MCF 10A (cell line): ENCODE results near the gene QSOX2. TPM values are rescaled to one million over a fixed set of nuclear protein-coding genes. Genes with fewer than 3 reads are reported as not detected.

Source experiments
- BruUV-seq: library from RNA; stranded (reverse); fragments of 400-500 nt; replicated peaks from 2 replicates; lab custom pipeline; 2021; lab: Mats Ljungman, UMichigan
- CTCF ChIA-PET: fragments of 300-600 bp; sonication (Branson Sonifier 250); formaldehyde crosslinking; extraction: SDS; loops from one replicate; lab custom pipeline; 2021; ENCODE audit warnings: antibody characterized with exemption, inconsistent platforms; lab: Yijun Ruan, JAX
- POLR2A ChIA-PET: fragments of 300-600, 350-650 bp; sonication (Branson Sonifier 250); formaldehyde crosslinking; extraction: SDS; loops from one replicate; lab custom pipeline; 2020; ENCODE audit warnings: antibody characterized with exemption, inconsistent platforms; lab: Yijun Ruan, JAX
- DNase-seq: peaks from one replicate; pipeline ENCODE4 v3.0.0-alpha.2; 2018; ENCODE audit not compliant: unreplicated experiment
- H3K27ac Mint-ChIP-seq: one replicate; pipeline ENCODE4 v1.8.0; 2022; ENCODE audit warnings: mild to moderate bottlenecking, low read depth, mixed read lengths; ENCODE audit not compliant: unreplicated experiment
- H3K27me3 Mint-ChIP-seq: one replicate; pipeline ENCODE4 v1.8.0; 2022; ENCODE audit warnings: mixed read lengths; ENCODE audit not compliant: insufficient read depth, unreplicated experiment
- H3K36me3 Mint-ChIP-seq: one replicate; pipeline ENCODE4 v1.8.0; 2022; ENCODE audit warnings: mild to moderate bottlenecking, moderate library complexity, mixed read lengths; ENCODE audit not compliant: insufficient read depth, unreplicated experiment
- H3K4me1 Mint-ChIP-seq: one replicate; pipeline ENCODE4 v1.8.0; 2022; ENCODE audit warnings: mixed read lengths; ENCODE audit not compliant: insufficient read depth, unreplicated experiment
- H3K4me3 Mint-ChIP-seq: one replicate; pipeline ENCODE4 v1.8.0; 2022; ENCODE audit warnings: mild to moderate bottlenecking, moderate library complexity, mixed read lengths; ENCODE audit not compliant: unreplicated experiment
- H3K9me3 Mint-ChIP-seq: one replicate; pipeline ENCODE4 v1.8.0; 2022; ENCODE audit warnings: mixed read lengths; ENCODE audit not compliant: unreplicated experiment
- intact Hi-C: fragments of 100-400 bp; cut with micrococcal nuclease; formaldehyde crosslinking; loops from 2 replicates; pipeline ENCODE4 v1.14.1; 2022
- total RNA-seq: library from RNA; stranded (reverse); gene quantifications from 2 replicates; pipeline ENCODE4 v1.2.3, GENCODE V29; 2022
- TF ChIP-seq, protein P1 (sequence below): fragments of 200-600 bp; IDR thresholded peaks from one replicate; pipeline ENCODE4 v1.8.0; 2022; ENCODE audit warnings: antibody characterized with exemption, mild to moderate bottlenecking; ENCODE audit not compliant: unreplicated experiment

The QSOX2 gene
- total RNA-seq, 1 experiment from 2014 or later: 27.7 TPM

DNA sequence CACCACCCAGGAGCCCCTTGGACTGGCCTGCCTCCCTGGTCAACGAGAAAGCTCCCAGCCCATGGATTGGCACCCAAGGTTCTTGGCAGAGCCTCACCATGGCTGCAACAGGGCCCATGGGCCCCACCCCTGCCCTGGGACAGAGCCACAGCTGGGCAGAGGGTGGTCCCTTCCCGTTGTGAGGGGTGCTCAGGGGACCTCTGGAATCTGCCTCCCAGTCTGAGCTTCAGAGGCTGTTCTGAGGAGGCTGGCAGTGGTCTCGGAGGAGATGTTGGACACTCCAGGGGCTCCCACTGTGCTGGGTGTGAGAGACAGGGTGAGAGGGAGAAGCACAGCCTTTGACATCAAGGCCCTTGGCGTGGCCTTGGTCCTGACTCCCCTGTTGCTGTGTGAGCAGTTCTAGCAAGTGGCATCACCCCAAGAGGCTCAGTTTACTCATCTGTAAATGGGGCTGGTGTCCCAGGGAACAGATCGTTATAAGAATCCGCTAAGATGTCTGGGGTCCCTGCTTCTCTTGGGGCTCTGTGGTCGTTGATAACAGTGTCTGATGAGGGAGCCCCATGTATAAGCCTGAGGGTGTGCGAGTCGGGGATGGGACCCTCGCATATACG, 73.7 kb downstream of the QSOX2 start:
- BruUV-seq: no TSS peak
- ChIA-PET POLR2A (no interaction called here), CTCF (interaction anchor here (0.7 to 1.7 kb wide), 3 partner anchors 56 to 367 kb away, joined by 4 to 7 read pairs (median 4); no protein-coding TSS in a partner anchor)
- Mint-ChIP-seq H3K9me3 (no peaks in the 10 kb centered on the region), H3K27me3 (peaks cover 38% of the 10 kb centered on the region), H3K4me1 (no peaks in the 10 kb centered on the region), H3K36me3 (no peaks in the 10 kb centered on the region), H3K4me3 (no peak overlapping the region), H3K27ac (no peak overlapping the region)
- TF ChIP-seq, protein P1, sequence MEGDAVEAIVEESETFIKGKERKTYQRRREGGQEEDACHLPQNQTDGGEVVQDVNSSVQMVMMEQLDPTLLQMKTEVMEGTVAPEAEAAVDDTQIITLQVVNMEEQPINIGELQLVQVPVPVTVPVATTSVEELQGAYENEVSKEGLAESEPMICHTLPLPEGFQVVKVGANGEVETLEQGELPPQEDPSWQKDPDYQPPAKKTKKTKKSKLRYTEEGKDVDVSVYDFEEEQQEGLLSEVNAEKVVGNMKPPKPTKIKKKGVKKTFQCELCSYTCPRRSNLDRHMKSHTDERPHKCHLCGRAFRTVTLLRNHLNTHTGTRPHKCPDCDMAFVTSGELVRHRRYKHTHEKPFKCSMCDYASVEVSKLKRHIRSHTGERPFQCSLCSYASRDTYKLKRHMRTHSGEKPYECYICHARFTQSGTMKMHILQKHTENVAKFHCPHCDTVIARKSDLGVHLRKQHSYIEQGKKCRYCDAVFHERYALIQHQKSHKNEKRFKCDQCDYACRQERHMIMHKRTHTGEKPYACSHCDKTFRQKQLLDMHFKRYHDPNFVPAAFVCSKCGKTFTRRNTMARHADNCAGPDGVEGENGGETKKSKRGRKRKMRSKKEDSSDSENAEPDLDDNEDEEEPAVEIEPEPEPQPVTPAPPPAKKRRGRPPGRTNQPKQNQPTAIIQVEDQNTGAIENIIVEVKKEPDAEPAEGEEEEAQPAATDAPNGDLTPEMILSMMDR: no peak
- intact Hi-C loops: no loop called here
- no peak for DNase-seq

DNA sequence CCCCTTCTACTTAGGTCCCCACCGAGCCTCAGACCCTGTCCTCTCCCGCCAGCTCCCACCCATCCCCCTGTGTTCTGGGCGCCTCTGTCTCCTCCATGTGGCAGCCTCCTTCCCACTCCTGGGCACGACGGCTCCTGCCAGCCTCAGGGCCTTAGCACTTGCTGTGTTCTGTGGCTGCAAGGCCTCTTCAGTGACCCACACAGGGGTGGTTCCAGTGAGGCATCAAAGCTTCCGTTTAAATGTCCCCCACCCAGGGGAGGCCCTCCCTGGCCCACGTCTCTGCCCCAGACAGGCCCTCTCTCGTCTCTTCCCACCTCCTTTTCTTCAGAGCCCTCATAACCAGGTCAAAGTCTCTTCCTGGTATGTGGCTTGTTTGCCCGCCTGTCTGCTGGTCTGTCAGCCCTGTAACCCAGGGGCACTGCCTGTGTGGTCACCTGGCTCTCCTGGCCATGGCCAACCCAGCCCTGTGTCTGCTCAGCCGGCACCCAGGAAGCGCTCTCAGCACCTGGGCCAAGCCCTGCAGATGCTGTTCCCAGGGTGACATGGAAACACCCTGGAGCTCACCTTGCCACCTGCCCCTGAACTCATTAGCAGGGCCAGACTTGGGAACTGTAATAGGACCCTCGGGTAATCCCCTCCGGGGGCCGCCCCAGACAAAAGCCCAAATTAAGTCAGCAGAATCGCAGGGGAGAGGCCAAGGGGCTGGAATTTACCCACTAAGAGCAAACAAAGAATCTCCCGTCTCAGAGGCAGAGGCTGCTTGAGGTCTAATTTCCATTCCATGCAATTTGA, 74.4 kb downstream of the QSOX2 start:
- DNase-seq: no peak
- H3K27ac Mint-ChIP-seq: no peak overlapping the region
- no TSS peak for BruUV-seq
- TF ChIP-seq, protein P1: no peak
- ChIA-PET POLR2A (no interaction called here), CTCF (interaction anchor here (0.6 to 1.7 kb wide), 14 partner anchors 12 to 821 kb away, joined by 3 to 7 read pairs (median 4); partner anchors contain the start of gene PAXX)
- H3K9me3 Mint-ChIP-seq: no peaks in the 10 kb centered on the region
- H3K4me3 Mint-ChIP-seq: no peak overlapping the region
- no peaks in the 10 kb centered on the region for H3K36me3 Mint-ChIP-seq
- no peaks in the 10 kb centered on the region for H3K4me1 Mint-ChIP-seq
- peaks cover 36% of the 10 kb centered on the region for H3K27me3 Mint-ChIP-seq
- intact Hi-C loops: no loop called here

DNA sequence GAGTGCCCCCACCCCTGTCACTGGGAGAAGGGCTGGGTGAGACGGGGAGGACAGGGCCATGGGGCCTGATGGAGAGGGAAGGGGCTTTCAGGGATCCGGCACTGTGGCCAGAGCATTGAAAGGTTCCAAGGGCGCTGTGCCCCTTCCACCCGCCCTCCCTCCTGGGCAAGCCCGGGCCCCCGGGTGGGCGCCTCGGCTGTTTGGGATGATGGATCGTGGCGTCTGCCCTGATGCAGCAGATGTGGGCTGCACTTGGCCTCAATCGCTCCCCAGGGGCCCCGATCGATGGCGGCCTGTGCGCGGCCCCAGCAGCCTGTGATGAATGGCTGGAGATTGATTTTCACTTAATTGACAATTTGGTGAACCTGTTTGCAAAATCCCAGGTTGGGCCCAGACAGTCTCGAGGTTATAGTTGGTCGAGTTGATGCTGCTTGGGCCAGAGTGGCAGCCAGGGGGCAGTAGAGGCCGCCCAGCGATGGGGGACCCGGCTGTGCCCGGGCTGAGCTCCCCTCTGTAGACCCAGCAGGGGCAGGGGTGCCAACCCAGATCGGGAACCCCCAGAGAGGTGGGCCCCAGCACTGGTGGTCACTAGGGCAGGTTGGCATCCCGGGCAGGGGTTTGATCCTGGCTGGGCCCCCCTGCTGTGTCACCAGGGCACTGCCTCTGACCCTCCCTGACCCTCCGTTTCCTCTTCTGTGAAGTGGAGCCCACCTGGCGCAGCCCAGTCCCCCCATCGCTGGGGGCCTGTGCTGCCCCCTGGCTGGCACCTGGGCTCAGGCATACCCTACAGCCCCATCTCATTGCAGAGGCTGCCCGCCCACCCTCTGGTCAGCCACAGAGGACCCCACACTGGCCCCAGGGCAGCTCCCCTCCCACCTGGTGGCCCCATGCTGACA, 75.4 kb downstream of the QSOX2 start:
- DNase-seq: peak; percentile 36
- no TSS peak for BruUV-seq
- Mint-ChIP-seq H3K9me3 (no peaks in the 10 kb centered on the region), H3K36me3 (no peaks in the 10 kb centered on the region), H3K27me3 (peaks cover 36% of the 10 kb centered on the region), H3K4me1 (no peaks in the 10 kb centered on the region), H3K4me3 (no peak overlapping the region), H3K27ac (no peak overlapping the region)
- TF ChIP-seq, protein P1: peak; percentile 82
- ChIA-PET POLR2A (no interaction called here), CTCF (interaction anchor here (0.6 to 1.7 kb wide), 12 partner anchors 10 to 200 kb away, joined by 3 to 7 read pairs (median 3); no protein-coding TSS in a partner anchor)
- intact Hi-C loops: loop anchor here (1.0 kb wide), 3 partner anchors 56 to 113 kb away; no protein-coding TSS in a partner anchor
